ENCODE measurements around the gene WFDC2.

Gene WFDC2

DNA sequence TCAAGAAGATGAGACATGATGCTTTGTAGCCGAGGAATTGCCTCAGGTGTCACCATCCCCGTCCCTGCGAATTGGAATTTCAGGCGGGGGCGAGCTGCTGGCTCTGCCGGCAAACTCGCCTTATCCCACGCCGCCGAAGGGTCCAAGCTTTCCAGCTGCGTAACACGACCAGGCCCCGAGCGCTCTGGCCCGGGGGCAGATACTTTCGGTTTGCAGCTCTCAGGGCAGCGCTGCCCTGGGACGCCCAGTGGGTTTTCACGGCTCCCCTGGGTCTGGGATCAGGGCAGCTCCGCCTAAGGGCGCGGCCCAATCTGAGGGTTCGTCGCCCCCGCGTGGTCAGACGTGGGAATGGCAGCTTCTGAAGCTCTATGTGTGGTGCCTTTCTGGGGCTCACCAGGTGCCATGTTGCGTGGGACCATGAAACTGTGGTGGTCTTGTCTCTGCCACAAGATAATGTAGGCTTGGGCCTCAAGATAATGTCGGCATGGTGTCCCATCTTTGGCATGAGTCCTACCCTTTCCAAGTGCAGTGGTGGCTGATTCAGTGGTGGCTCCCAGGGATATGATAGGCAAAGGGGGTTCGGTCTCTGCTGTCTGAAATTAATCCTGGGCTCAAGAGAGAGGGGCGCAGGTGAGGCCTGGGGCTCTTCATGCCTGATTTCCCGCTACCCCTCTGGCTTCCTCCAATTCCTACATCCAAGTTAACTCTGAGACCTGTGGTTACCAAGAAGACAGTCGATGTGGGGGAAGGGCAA is 32.6 kb upstream of the WFDC2 start (continued):
- TF ChIP-seq, protein P1, sequence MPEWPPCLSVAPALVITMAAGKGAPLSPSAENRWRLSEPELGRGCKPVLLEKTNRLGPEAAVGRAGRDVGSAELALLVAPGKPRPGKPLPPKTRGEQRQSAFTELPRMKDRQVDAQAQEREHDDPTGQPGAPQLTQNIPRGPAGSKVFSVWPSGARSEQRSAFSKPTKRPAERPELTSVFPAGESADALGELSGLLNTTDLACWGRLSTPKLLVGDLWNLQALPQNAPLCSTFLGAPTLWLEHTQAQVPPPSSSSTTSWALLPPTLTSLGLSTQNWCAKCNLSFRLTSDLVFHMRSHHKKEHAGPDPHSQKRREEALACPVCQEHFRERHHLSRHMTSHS (tag by site-specific recombination; IDR thresholded peaks at IDR 0.05), result no peak
- no peak for TF ChIP-seq ZNF223 (tag by site-specific recombination; IDR thresholded peaks at IDR 0.05)
- TF ChIP-seq ZNF521 (tag by site-specific recombination; IDR thresholded peaks at IDR 0.05), result no peak
- peak; percentile 70 for TF ChIP-seq ZEB2 (tag by site-specific recombination; IDR thresholded peaks at IDR 0.05)
- no peak for TF ChIP-seq TCF7L2 (IDR thresholded peaks at IDR 0.05; ENCODE audit: borderline replicate concordance, low read depth, low read length)
- no peak for TF ChIP-seq HOXA7 (CRISPR knock-in tag; IDR thresholded peaks at IDR 0.05; ENCODE audit: borderline replicate concordance)
- no peak for TF ChIP-seq BCL11B (tag by site-specific recombination; IDR thresholded peaks at IDR 0.05; ENCODE audit: low read depth)
- TF ChIP-seq ZNF391 (tag by site-specific recombination; IDR thresholded peaks at IDR 0.05; ENCODE audit: borderline replicate concordance, low read depth), result no peak
- TF ChIP-seq ZNF10 (tag by site-specific recombination; IDR thresholded peaks at IDR 0.05), result no peak
- TF ChIP-seq ZNF596 (tag by site-specific recombination; IDR thresholded peaks at IDR 0.05), result no peak
- TF ChIP-seq, protein P2, sequence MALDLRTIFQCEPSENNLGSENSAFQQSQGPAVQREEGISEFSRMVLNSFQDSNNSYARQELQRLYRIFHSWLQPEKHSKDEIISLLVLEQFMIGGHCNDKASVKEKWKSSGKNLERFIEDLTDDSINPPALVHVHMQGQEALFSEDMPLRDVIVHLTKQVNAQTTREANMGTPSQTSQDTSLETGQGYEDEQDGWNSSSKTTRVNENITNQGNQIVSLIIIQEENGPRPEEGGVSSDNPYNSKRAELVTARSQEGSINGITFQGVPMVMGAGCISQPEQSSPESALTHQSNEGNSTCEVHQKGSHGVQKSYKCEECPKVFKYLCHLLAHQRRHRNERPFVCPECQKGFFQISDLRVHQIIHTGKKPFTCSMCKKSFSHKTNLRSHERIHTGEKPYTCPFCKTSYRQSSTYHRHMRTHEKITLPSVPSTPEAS (tag by site-specific recombination; IDR thresholded peaks at IDR 0.05), result no peak
- TF ChIP-seq, protein P3, sequence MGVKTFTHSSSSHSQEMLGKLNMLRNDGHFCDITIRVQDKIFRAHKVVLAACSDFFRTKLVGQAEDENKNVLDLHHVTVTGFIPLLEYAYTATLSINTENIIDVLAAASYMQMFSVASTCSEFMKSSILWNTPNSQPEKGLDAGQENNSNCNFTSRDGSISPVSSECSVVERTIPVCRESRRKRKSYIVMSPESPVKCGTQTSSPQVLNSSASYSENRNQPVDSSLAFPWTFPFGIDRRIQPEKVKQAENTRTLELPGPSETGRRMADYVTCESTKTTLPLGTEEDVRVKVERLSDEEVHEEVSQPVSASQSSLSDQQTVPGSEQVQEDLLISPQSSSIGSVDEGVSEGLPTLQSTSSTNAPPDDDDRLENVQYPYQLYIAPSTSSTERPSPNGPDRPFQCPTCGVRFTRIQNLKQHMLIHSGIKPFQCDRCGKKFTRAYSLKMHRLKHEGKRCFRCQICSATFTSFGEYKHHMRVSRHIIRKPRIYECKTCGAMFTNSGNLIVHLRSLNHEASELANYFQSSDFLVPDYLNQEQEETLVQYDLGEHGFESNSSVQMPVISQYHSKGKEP (tag by site-specific recombination; IDR thresholded peaks at IDR 0.05), result no peak
- no peak for TF ChIP-seq BCL11A (tag by site-specific recombination; IDR thresholded peaks at IDR 0.05; ENCODE audit: low read depth)
- TF ChIP-seq ZNF530 (tag by site-specific recombination; IDR thresholded peaks at IDR 0.05; ENCODE audit: low read depth), result no peak
- no peak for TF ChIP-seq SCRT1 (tag by site-specific recombination; IDR thresholded peaks at IDR 0.05; ENCODE audit: borderline replicate concordance)
- no peak for TF ChIP-seq ZNF791 (tag by site-specific recombination; IDR thresholded peaks at IDR 0.05)
- TF ChIP-seq ZNF266 (tag by site-specific recombination; IDR thresholded peaks at IDR 0.05; ENCODE audit: low read depth), result no peak
- peak; percentile 78 for TF ChIP-seq EGR2 (tag by site-specific recombination; IDR thresholded peaks at IDR 0.05; ENCODE audit: low read depth)
- no peak for TF ChIP-seq REPIN1 (tag by site-specific recombination; IDR thresholded peaks at IDR 0.05; ENCODE audit: low read depth)
- TF ChIP-seq, protein P4, sequence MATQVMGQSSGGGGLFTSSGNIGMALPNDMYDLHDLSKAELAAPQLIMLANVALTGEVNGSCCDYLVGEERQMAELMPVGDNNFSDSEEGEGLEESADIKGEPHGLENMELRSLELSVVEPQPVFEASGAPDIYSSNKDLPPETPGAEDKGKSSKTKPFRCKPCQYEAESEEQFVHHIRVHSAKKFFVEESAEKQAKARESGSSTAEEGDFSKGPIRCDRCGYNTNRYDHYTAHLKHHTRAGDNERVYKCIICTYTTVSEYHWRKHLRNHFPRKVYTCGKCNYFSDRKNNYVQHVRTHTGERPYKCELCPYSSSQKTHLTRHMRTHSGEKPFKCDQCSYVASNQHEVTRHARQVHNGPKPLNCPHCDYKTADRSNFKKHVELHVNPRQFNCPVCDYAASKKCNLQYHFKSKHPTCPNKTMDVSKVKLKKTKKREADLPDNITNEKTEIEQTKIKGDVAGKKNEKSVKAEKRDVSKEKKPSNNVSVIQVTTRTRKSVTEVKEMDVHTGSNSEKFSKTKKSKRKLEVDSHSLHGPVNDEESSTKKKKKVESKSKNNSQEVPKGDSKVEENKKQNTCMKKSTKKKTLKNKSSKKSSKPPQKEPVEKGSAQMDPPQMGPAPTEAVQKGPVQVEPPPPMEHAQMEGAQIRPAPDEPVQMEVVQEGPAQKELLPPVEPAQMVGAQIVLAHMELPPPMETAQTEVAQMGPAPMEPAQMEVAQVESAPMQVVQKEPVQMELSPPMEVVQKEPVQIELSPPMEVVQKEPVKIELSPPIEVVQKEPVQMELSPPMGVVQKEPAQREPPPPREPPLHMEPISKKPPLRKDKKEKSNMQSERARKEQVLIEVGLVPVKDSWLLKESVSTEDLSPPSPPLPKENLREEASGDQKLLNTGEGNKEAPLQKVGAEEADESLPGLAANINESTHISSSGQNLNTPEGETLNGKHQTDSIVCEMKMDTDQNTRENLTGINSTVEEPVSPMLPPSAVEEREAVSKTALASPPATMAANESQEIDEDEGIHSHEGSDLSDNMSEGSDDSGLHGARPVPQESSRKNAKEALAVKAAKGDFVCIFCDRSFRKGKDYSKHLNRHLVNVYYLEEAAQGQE (tag by site-specific recombination; IDR thresholded peaks at IDR 0.05), result no peak
- TF ChIP-seq, protein P5, sequence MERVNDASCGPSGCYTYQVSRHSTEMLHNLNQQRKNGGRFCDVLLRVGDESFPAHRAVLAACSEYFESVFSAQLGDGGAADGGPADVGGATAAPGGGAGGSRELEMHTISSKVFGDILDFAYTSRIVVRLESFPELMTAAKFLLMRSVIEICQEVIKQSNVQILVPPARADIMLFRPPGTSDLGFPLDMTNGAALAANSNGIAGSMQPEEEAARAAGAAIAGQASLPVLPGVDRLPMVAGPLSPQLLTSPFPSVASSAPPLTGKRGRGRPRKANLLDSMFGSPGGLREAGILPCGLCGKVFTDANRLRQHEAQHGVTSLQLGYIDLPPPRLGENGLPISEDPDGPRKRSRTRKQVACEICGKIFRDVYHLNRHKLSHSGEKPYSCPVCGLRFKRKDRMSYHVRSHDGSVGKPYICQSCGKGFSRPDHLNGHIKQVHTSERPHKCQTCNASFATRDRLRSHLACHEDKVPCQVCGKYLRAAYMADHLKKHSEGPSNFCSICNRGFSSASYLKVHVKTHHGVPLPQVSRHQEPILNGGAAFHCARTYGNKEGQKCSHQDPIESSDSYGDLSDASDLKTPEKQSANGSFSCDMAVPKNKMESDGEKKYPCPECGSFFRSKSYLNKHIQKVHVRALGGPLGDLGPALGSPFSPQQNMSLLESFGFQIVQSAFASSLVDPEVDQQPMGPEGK (tag by site-specific recombination; IDR thresholded peaks at IDR 0.05), result peak; percentile 79
- TF ChIP-seq, protein P6, sequence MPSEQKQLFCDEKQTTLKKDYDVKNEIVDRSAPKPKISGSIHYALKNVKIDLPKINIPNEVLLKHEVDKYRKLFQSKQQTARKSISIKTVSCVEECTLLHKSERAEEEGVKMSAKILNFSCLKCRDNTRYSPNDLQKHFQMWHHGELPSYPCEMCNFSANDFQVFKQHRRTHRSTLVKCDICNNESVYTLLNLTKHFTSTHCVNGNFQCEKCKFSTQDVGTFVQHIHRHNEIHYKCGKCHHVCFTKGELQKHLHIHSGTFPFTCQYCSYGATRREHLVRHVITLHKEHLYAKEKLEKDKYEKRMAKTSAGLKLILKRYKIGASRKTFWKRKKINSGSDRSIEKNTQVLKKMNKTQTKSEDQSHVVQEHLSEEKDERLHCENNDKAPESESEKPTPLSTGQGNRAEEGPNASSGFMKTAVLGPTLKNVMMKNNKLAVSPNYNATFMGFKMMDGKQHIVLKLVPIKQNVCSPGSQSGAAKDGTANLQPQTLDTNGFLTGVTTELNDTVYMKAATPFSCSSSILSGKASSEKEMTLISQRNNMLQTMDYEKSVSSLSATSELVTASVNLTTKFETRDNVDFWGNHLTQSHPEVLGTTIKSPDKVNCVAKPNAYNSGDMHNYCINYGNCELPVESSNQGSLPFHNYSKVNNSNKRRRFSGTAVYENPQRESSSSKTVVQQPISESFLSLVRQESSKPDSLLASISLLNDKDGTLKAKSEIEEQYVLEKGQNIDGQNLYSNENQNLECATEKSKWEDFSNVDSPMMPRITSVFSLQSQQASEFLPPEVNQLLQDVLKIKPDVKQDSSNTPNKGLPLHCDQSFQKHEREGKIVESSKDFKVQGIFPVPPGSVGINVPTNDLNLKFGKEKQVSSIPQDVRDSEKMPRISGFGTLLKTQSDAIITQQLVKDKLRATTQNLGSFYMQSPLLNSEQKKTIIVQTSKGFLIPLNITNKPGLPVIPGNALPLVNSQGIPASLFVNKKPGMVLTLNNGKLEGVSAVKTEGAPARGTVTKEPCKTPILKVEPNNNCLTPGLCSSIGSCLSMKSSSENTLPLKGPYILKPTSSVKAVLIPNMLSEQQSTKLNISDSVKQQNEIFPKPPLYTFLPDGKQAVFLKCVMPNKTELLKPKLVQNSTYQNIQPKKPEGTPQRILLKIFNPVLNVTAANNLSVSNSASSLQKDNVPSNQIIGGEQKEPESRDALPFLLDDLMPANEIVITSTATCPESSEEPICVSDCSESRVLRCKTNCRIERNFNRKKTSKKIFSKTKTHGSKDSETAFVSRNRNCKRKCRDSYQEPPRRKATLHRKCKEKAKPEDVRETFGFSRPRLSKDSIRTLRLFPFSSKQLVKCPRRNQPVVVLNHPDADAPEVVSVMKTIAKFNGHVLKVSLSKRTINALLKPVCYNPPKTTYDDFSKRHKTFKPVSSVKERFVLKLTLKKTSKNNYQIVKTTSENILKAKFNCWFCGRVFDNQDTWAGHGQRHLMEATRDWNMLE (tag by site-specific recombination; conservative IDR thresholded peaks at IDR 0.05; ENCODE audit: low read depth), result no peak
- no peak for TF ChIP-seq ZSCAN16 (tag by site-specific recombination; IDR thresholded peaks at IDR 0.05)
- TF ChIP-seq ZNF624 (tag by site-specific recombination; IDR thresholded peaks at IDR 0.05), result no peak
- TF ChIP-seq ZNF24 (tag by site-specific recombination; IDR thresholded peaks at IDR 0.05), result 0 out of 2 replicates have a peak, but pooled peaks have one; percentile 30
- TF ChIP-seq ZNF157 (tag by site-specific recombination; IDR thresholded peaks at IDR 0.05), result no peak
